HG03064 (cell line): Measurements from ENCODE around the gene SPTA1.
"Not testable (repeated sequence)": the region's sequence is repeated elsewhere in the genome, so short reads cannot be mapped to it uniquely, and the experiment has no call there.

Source experiments
- ATAC-seq: cut with Tn5 transposase; IDR thresholded peaks from one replicate; pipeline ENCODE4 v1.9.1; 2021; ENCODE audit warnings: low read depth; ENCODE audit not compliant: unreplicated experiment

Gene SPTA1

DNA sequence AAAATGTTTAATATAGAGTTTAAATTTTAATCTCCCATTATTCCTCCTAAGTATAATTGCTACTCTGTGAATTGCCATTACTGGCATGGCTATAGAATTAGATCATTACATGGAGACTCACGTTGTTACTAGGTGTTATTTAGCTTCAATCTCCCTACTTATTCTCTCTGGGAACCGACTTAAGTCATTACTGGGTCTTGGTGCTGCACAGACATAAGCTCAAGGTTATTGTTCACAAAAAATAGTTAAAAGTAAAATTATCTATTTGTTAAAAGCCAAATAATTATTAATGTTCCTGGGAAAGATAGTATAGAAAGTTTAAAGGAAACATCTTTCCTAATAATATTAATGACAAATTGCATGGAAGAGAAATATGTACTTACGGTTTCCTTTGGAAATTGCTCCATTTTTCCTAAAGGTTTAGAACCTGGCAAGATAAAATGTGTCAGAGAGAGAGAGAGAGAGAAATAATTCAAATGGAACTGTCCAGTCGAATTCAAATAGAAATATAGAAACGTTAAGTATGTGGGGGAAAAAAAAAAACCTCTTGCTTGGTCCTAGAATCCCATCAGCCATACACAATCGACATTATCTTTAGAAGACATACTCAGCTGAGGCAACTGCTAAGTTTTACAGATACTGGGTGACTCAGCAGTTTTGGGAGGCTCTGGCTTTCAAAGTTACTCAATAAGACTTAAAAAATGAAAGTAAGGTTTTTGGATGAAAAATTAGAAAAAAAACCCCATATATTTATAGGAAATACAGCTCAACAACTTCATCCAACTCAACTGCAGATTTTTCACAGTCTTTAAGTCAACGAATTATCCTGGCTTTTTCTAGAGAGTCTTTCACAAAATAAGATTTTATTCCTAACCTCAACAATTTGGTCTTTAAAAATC, at the start of gene SPTA1:
SPTA1 (minus strand) TSS at position 605 of the 899 bp plus-strand sequence; CDS start at position 407, 198 bp downstream.
- ATAC-seq: no peak

- ATAC-seq: no peak
Measured at GRCh38 chr1:158735848-158736247, 49.3 kb upstream of the SPTA1 start.

DNA sequence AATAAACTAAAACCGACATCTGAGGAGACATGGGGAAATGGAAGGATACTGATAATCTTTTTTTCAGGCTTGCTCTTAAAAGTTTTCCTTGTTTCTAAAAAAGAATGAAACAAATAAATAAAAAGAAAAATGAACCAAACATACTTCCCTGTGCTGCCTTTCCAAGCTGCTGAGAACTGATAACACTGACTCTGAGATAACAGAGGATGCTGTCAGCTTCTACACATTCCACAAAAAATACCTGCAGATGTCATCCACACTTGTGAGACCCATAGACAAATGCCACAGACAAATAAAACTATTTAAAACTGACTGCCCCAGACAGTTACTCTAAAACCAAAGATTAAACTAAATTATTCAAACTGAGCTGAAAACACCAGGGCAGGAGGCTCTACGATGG, 46.0 kb upstream of the SPTA1 start:
- no peak for ATAC-seq

GRCh38 chr1:158731707-158732106, 45.2 kb upstream of the SPTA1 start:
- ATAC-seq: no peak

GRCh38 chr1:158730453-158730852, 43.9 kb upstream of the SPTA1 start:
- no peak for ATAC-seq

GRCh38 chr1:158728510-158729225, 42.2 kb upstream of the SPTA1 start:
- no peak for ATAC-seq

- no peak for ATAC-seq
Measured at GRCh38 chr1:158724442-158724841, 37.9 kb upstream of the SPTA1 start.

DNA sequence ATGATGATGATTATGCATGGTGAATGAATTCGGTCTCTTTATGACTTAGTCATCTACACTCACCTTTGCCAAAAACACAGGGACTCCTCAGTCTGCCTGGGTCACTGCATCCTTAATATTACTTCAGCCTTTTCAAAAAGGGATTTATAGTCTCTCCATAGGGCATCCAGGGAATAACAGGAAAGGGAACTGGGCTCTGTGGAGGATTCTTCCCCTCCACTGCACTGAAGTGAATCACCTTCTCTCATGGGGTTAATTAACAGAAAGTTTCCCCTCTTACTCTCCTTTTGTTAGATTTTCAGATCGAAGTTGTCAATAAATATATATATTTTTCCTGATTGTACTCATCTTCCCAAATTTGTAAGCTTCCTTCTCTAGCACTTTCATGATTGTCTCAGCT, 34.1 kb upstream of the SPTA1 start, which contains the start of gene OR6K3:
OR6K3 (minus strand) TSS at position 101 of the 400 bp plus-strand sequence. CDS start 2,605 bp downstream, outside the sequence.
- ATAC-seq: no peak

DNA sequence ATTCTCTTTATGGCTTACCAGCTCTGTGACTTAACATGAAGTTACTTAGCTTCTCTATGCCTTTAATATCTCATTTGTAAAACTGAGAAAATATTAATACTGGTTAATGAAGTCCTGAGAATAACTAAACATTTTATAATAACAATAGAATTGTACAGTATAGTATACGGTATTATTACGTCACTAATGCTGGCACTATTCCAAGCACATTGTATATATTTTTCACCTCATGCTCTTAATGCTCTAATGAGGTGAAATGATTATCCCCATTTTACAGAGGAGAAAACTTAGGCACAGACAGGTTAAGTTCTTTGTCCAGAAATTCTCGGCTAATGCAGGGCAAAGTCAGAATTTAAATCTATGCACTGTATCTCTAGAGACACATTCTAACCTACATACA, 33.1 kb upstream of the SPTA1 start:
- ATAC-seq: no peak

DNA sequence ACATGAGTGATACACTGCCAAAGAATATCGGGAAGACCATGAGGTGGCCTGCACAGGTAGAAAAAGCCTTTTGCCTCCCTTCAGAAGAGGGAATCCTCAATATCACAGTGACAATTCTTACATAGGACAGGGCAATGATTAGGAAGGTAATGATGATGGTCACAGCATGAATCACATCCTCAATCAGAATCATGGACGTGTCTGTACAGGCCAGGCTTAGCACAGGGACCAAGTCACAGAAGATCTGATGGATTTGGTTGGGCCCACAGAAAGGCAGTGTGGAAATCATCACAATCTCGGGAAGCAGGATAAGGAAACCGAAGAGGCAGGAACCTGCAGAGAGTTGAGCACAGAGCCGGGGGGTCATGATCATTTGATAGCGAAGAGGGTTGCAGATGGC, 30.8 kb upstream of the SPTA1 start:
- ATAC-seq: no peak

- ATAC-seq: no peak
Measured at GRCh38 chr1:158716335-158716734, 29.8 kb upstream of the SPTA1 start.

- no peak for ATAC-seq
Measured at GRCh38 chr1:158714754-158715153, 28.2 kb upstream of the SPTA1 start.

- ATAC-seq: no peak
Measured at GRCh38 chr1:158711098-158711497, 24.6 kb upstream of the SPTA1 start.

GRCh38 chr1:158706096-158706495, 19.6 kb upstream of the SPTA1 start:
- no peak for ATAC-seq

DNA sequence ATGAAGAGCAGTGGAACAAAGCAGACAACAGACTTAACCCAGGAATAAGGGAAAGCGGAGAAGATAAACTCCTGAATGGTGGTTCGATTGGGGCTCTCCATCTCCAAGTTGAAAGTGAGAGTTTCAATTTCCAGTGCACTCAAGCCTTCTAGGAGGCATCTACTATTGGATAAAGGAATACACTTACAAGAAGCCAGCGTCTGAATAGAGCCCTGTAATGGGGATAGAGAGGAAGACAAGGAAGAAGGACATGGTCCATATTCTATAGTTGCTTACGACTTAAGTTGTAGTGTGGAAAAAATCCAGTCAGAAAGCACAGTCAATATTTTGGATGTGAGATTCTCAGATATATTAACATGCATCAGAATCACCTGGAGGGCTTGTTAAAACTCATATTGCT, 14.0 kb upstream of the SPTA1 start, which contains the start of gene OR6K2:
OR6K2 (minus strand) TSS at position 101 of the 400 bp plus-strand sequence; CDS start at position 101, 0 bp downstream.
- ATAC-seq: no peak

DNA sequence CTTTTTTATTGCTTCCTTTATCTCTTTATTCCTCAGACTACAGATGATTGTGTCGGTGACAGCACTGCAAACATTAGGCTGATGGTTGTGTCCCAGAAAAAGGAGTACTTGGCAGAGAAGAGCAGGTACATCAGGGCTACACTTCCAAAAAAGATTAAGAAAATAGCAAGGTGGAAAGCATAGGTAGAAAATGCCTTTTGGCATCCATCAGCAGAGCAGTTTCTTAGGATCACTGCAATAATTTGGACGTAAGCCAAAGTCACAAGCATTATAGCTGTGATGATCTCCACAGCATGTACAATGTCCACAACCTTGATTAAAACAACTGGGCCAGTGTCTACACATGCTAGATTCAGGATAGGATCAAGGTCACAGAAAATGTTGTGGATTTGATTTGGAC, 8.1 kb upstream of the SPTA1 start:
- no peak for ATAC-seq

- no peak for ATAC-seq
Measured at GRCh38 chr1:158692356-158692755, 5.8 kb upstream of the SPTA1 start.

DNA sequence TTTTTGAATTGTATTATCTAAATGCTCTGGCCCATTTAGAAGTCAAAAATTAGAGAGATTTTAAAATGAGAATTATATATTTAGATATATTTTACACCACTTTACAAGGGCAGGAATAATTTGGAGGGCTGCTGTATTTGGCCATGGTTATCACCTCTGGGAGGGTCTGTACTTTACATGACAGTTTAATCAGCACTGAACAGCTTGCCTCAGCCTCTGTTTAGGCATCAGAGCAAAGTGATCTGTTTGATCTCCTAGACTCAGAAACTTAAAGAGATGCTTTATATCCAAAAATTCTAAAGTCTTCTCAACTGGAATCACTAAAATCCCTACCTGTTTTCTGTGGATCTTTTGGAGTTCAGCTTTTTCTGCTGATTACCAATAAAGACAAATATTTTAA, 5.4 kb upstream of the SPTA1 start:
- no peak for ATAC-seq

GRCh38 chr1:158691149-158691548, 4.6 kb upstream of the SPTA1 start:
- ATAC-seq: not testable (repeated sequence)

DNA sequence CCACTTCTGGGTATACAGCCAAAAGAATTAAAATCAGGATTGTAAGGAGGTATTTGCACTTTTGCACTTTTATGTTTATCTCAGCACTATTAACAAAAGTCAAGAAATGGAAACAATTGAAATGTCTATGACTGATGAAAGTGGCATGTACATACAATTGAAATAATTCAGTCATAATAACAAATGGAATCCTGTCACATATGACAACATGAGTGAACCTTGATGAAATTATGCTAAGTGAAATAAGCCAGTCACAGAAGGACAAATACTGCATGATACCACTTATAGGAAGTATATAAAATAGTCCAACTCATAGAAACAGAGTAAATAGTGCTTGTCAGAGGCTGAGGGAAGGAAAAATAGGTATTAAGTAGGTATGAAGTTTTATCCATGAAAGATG, 3.4 kb upstream of the SPTA1 start:
- ATAC-seq: no peak

GRCh38 chr1:158689110-158689509, 2.6 kb upstream of the SPTA1 start:
- ATAC-seq: no peak
